ENCODE data around the gene CEP350.

CEP350 gene

GRCh38 chr1:180053594-180054567, 99.3 kb downstream of the CEP350 start:
- H3K27me3 Mint-ChIP-seq (ENCODE audit: low read depth, poor library complexity), result no peaks in the 10 kb centered on the region
- H3K36me3 Mint-ChIP-seq (ENCODE audit: low read depth), result peaks cover 80% of the 10 kb centered on the region

GRCh38 chr1:180057883-180058396, 103.3 kb downstream of the CEP350 start:
- H3K4me1 Mint-ChIP-seq, result no peaks in the 10 kb centered on the region
- no peaks in the 10 kb centered on the region for H3K9me3 Mint-ChIP-seq
- no peak for TF ChIP-seq CTCF (IDR thresholded peaks at IDR 0.05)
- H3K27ac Mint-ChIP-seq, result no peak overlapping the region
- H3K36me3 Mint-ChIP-seq (ENCODE audit: low read depth), result peaks cover 64% of the 10 kb centered on the region
- H3K4me3 Mint-ChIP-seq, result no peak overlapping the region
- no peak for DNase-seq
- H3K27me3 Mint-ChIP-seq (ENCODE audit: low read depth, poor library complexity), result no peaks in the 10 kb centered on the region

More at GRCh38 chr1:180053594-180054567, 99.3 kb downstream of the CEP350 start:
- no peak overlapping the region for H3K4me3 Mint-ChIP-seq
- no peak for DNase-seq
- H3K4me1 Mint-ChIP-seq, result no peaks in the 10 kb centered on the region
- H3K27ac Mint-ChIP-seq, result peak overlapping the region; percentile 3
- H3K9me3 Mint-ChIP-seq, result no peaks in the 10 kb centered on the region
- TF ChIP-seq CTCF (IDR thresholded peaks at IDR 0.05), result no peak

- DNase-seq, result no peak
- Mint-ChIP-seq H3K36me3 (ENCODE audit: low read depth) (peaks cover 61% of the 10 kb centered on the region), H3K27ac (no peak overlapping the region), H3K9me3 (no peaks in the 10 kb centered on the region), H3K4me1 (no peaks in the 10 kb centered on the region), H3K4me3 (no peak overlapping the region), H3K27me3 (ENCODE audit: low read depth, poor library complexity) (no peaks in the 10 kb centered on the region)
- no peak for TF ChIP-seq CTCF (IDR thresholded peaks at IDR 0.05)
Observed at GRCh38 chr1:180061019-180061418, 106.4 kb downstream of the CEP350 start.

- peaks cover 59% of the 10 kb centered on the region for H3K36me3 Mint-ChIP-seq (ENCODE audit: low read depth)
- H3K9me3 Mint-ChIP-seq, result no peaks in the 10 kb centered on the region
- DNase-seq, result no peak
- no peaks in the 10 kb centered on the region for H3K4me1 Mint-ChIP-seq
- H3K4me3 Mint-ChIP-seq, result no peak overlapping the region
- H3K27me3 Mint-ChIP-seq (ENCODE audit: low read depth, poor library complexity), result no peaks in the 10 kb centered on the region
- no peak overlapping the region for H3K27ac Mint-ChIP-seq
- TF ChIP-seq CTCF (IDR thresholded peaks at IDR 0.05), result no peak
Observed at GRCh38 chr1:180062452-180062971, 107.9 kb downstream of the CEP350 start.

- no peak for TF ChIP-seq CTCF (IDR thresholded peaks at IDR 0.05)
- no peaks in the 10 kb centered on the region for H3K9me3 Mint-ChIP-seq
- H3K36me3 Mint-ChIP-seq (ENCODE audit: low read depth), result peaks cover 69% of the 10 kb centered on the region
- DNase-seq, result no peak
- no peaks in the 10 kb centered on the region for H3K4me1 Mint-ChIP-seq
- no peak overlapping the region for H3K27ac Mint-ChIP-seq
- no peak overlapping the region for H3K4me3 Mint-ChIP-seq
- no peaks in the 10 kb centered on the region for H3K27me3 Mint-ChIP-seq (ENCODE audit: low read depth, poor library complexity)
Observed at GRCh38 chr1:180065408-180065807, 110.8 kb downstream of the CEP350 start.

All from nephron progenitor cell (in vitro differentiated cells).